Neural progenitor cell (in vitro differentiated cells): ENCODE measurements around the gene LRIG2.

Experiments
- CTCF ChIP-seq: fragments of 200-600 bp; sonication (generic); IDR thresholded peaks from 2 replicates; pipeline ENCODE4 v1.5.1; 2017; ENCODE audit warnings: antibody characterized with exemption, mild to moderate bottlenecking
- EZH2 ChIP-seq: fragments of 200-600 bp; sonication (generic); IDR thresholded peaks from 2 replicates; pipeline ENCODE4 v1.6.1; 2017; ENCODE audit warnings: antibody characterized with exemption, mild to moderate bottlenecking, moderate library complexity
- EZH2phosphoT487 ChIP-seq: fragments of 200-600 bp; sonication (generic); IDR thresholded peaks from 2 replicates; pipeline ENCODE4 v1.6.1; 2017; ENCODE audit warnings: antibody characterized with exemption

GRCh38 chr1:113166473-113166872 is 93.5 kb downstream of the LRIG2 start:
- no peak for TF ChIP-seq EZH2
- TF ChIP-seq CTCF = no peak
- no peak for TF ChIP-seq EZH2phosphoT487
